Thoracic aorta (tissue), 2 donors: ENCODE measurements around the gene NGLY1. TPM values are rescaled to one million over a fixed set of nuclear protein-coding genes. Genes with fewer than 3 reads are reported as not detected.

Experiments used
- ATAC-seq: fragments of 150-250 bp; one replicate; pipeline ENCODE4 v1.8.0; 2017; ENCODE audit warnings: low read depth; ENCODE audit not compliant: insufficient number of reproducible peaks, low FRiP score
- DNase-seq: peaks from one replicate; pipeline ENCODE4 v3.0.0-alpha.2; 2020; ENCODE audit warnings: low spot score
- H3K27ac ChIP-seq, 2 donors: fragments of 200-600 bp; sonication (generic); 1 replicate in 1 of 2; 2 replicates in 1 of 2; pipeline ENCODE4 v1.5.1; 2016; ENCODE audit warnings: mild to moderate bottlenecking in 2 of 2, moderate library complexity in 2 of 2
- H3K27me3 ChIP-seq: fragments of 200-600 bp; sonication (generic); replicated peaks from 2 replicates; pipeline ENCODE4 v1.6.0; 2016; ENCODE audit warnings: mild to moderate bottlenecking; ENCODE audit not compliant: insufficient read depth
- H3K36me3 ChIP-seq: fragments of 200-600 bp; sonication (generic); one replicate; pipeline ENCODE4 v1.5.1; 2016
- H3K4me1 ChIP-seq, 2 donors: fragments of 200-600 bp; sonication (generic); 1 replicate in 1 of 2; 2 replicates in 1 of 2; pipeline versions ENCODE4 v1.5.1 to v1.6.0; 2016; ENCODE audit warnings: low read depth in 2 of 2, mild to moderate bottlenecking in 1 of 2; ENCODE audit not compliant: control insufficient read depth in 1 of 2
- H3K4me3 ChIP-seq: fragments of 200-600 bp; sonication (generic); 2 replicates; pipeline ENCODE4 v1.5.1; 2016; ENCODE audit warnings: mild to moderate bottlenecking
- H3K9me3 ChIP-seq: fragments of 200-600 bp; sonication (generic); 2 replicates; pipeline ENCODE4 v1.5.1; 2016
- CTCF ChIP-seq: fragments of 200-600 bp; sonication (generic); IDR thresholded peaks from one replicate; pipeline ENCODE4 v1.5.1; 2019; ENCODE audit warnings: antibody characterized with exemption
- total RNA-seq, 2 donors: library from RNA; depleted of rRNA; stranded (reverse); fragments of >200 nt; gene quantifications; one replicate each; pipeline versions ENCODE4 v1.1.0 to v1.2.3, GENCODE V29; 2016

Gene NGLY1
- total RNA-seq, 2 donors from 2014 or later, result 16.5 to 26.9 TPM

- no peak for ATAC-seq
- Histone ChIP-seq H3K36me3 (no peaks in the 10 kb centered on the region), H3K4me1 (no peaks in the 10 kb centered on the region), H3K4me3 (no peak overlapping the region), H3K9me3 (no peaks in the 10 kb centered on the region), H3K27ac (no peak overlapping the region), H3K27me3 (no peaks in the 10 kb centered on the region)
- no peak for TF ChIP-seq CTCF
- no peak for DNase-seq
Measured at GRCh38 chr3:25713341-25713985, 69.8 kb downstream of the NGLY1 start.

GRCh38 chr3:25711090-25711489, 72.2 kb downstream of the NGLY1 start:
- DNase-seq, result no peak
- no peaks in the 10 kb centered on the region for H3K4me1 ChIP-seq
- H3K4me3 ChIP-seq, result no peak overlapping the region
- H3K27me3 ChIP-seq, result no peaks in the 10 kb centered on the region
- no peak for ATAC-seq
- H3K9me3 ChIP-seq, result no peaks in the 10 kb centered on the region
- TF ChIP-seq CTCF, result no peak
- no peaks in the 10 kb centered on the region for H3K36me3 ChIP-seq
- H3K27ac ChIP-seq, result no peak overlapping the region

GRCh38 chr3:25708036-25708435, 75.2 kb downstream of the NGLY1 start:
- ATAC-seq (no peak), DNase-seq (no peak)
- H3K27ac ChIP-seq, result no peak overlapping the region
- H3K27me3 ChIP-seq, result no peaks in the 10 kb centered on the region
- no peaks in the 10 kb centered on the region for H3K4me1 ChIP-seq
- no peak for TF ChIP-seq CTCF
- no peaks in the 10 kb centered on the region for H3K36me3 ChIP-seq
- no peak overlapping the region for H3K4me3 ChIP-seq
- H3K9me3 ChIP-seq, result no peaks in the 10 kb centered on the region

- H3K9me3 ChIP-seq, result no peaks in the 10 kb centered on the region
- no peaks in the 10 kb centered on the region for H3K4me1 ChIP-seq
- no peak overlapping the region for H3K4me3 ChIP-seq
- no peak for ATAC-seq
- no peak for TF ChIP-seq CTCF
- H3K36me3 ChIP-seq, result no peaks in the 10 kb centered on the region
- no peak overlapping the region for H3K27ac ChIP-seq
- DNase-seq, result no peak
- H3K27me3 ChIP-seq, result no peaks in the 10 kb centered on the region
Measured at GRCh38 chr3:25707268-25707926, 75.8 kb downstream of the NGLY1 start.

- Histone ChIP-seq H3K4me3 (no peak overlapping the region), H3K27me3 (no peaks in the 10 kb centered on the region), H3K27ac (no peak overlapping the region), H3K9me3 (no peaks in the 10 kb centered on the region), H3K36me3 (no peaks in the 10 kb centered on the region), H3K4me1 (no peaks in the 10 kb centered on the region)
- TF ChIP-seq CTCF, result no peak
- ATAC-seq (no peak), DNase-seq (no peak)
Measured at GRCh38 chr3:25706213-25706612, 77.0 kb downstream of the NGLY1 start.
